HFFc6 (cell line): ENCODE data around the gene FN3K. TPM values are rescaled to one million over a fixed set of nuclear protein-coding genes. Genes with fewer than 3 reads are reported as not detected.
A peak's percentile ranks its signal among the peaks of the same experiment; 100 is the strongest.

Experiments used
- DNase-seq: peaks from one replicate; pipeline ENCODE4 v3.0.0-alpha.2; 2018
- H3K27ac Mint-ChIP-seq: 2 replicates; pipeline ENCODE4 v1.8.0; 2020; ENCODE audit warnings: mild to moderate bottlenecking, mixed read lengths
- H3K27me3 Mint-ChIP-seq: 2 replicates; pipeline ENCODE4 v1.8.0; 2021; ENCODE audit warnings: mild to moderate bottlenecking, moderate library complexity, mixed read lengths; ENCODE audit not compliant: insufficient read depth
- H3K36me3 Mint-ChIP-seq: 2 replicates; pipeline ENCODE4 v1.8.0; 2021; ENCODE audit warnings: low read depth, mixed read lengths
- H3K4me1 Mint-ChIP-seq: 2 replicates; pipeline ENCODE4 v1.8.0; 2020; ENCODE audit warnings: low read depth, mixed read lengths
- H3K4me3 Mint-ChIP-seq: 2 replicates; pipeline ENCODE4 v1.8.0; 2020; ENCODE audit warnings: mild to moderate bottlenecking, moderate library complexity, mixed read lengths
- H3K9me3 Mint-ChIP-seq: 2 replicates; pipeline ENCODE4 v1.8.0; 2020; ENCODE audit warnings: mild to moderate bottlenecking, mixed read lengths
- total RNA-seq, 6 experiments: library from RNA; stranded (reverse); fragmentation: NEBNext Ultra II Directional; extraction: Animal tissue kit (Norgen Biotek cat#: 25700); gene quantifications; 2 replicates in 1 of 6; 3 replicates in 5 of 6; pipeline ENCODE4 v1.2.3, GENCODE V29; 2021
- TF ChIP-seq, protein P1 (sequence below): fragments of 200-600 bp; sonication (generic); IDR thresholded peaks from 2 replicates; pipeline ENCODE4 v1.5.0; 2021; ENCODE audit warnings: antibody characterized with exemption, mild to moderate bottlenecking

Gene FN3K
- total RNA-seq, 6 experiments from 2014 or later = 0.96 to 2.9 (median 1.6) TPM

DNA sequence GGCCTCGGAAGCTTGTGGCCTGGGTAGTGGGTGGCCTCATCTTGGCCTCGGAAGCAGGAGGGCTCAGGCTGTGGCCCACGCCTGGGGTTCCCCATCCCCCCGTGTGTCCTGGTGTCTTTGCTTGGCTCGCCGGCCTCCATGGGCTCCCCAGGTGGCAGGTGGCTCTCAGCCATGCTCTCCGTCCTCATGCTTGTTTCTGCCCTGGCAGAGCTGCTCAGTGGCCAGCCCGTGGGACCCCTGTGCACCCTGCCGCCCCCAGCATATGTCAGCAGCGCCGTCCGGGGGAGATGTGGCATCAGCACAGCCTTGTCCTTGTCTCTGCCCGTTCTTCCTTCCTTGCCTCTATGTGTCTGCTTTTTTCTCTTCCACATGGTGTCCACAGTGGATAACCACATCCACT, 55.0 kb downstream of the FN3K start:
- peaks cover 9% of the 10 kb centered on the region for H3K4me1 Mint-ChIP-seq
- peaks cover 4% of the 10 kb centered on the region for H3K36me3 Mint-ChIP-seq
- no peak overlapping the region for H3K4me3 Mint-ChIP-seq

DNA sequence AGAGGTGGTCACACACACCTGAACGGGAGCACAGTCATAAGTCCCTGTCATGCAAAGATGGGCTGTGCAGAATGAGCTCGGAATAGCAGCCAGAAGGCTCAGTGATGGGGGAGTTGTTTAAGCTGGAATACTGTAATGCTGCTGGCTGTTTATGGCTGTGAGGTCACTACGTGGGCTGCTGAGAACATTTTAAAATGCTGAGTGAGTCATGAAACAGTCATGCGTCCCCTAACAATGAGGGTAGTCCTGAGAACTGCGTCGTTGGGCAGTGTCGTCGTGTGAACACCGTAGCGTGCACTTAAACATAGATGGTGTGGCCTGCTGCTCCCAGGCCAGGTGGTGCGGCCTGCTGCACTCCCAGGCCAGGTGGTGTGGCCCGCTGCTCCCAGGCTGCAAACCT, 56.1 kb downstream of the FN3K start:
- H3K27ac Mint-ChIP-seq = peak overlapping the region; percentile 70
- peaks cover 2% of the 10 kb centered on the region; the same call in 1 of the 2 replicates for H3K27me3 Mint-ChIP-seq
- TF ChIP-seq, protein P1, sequence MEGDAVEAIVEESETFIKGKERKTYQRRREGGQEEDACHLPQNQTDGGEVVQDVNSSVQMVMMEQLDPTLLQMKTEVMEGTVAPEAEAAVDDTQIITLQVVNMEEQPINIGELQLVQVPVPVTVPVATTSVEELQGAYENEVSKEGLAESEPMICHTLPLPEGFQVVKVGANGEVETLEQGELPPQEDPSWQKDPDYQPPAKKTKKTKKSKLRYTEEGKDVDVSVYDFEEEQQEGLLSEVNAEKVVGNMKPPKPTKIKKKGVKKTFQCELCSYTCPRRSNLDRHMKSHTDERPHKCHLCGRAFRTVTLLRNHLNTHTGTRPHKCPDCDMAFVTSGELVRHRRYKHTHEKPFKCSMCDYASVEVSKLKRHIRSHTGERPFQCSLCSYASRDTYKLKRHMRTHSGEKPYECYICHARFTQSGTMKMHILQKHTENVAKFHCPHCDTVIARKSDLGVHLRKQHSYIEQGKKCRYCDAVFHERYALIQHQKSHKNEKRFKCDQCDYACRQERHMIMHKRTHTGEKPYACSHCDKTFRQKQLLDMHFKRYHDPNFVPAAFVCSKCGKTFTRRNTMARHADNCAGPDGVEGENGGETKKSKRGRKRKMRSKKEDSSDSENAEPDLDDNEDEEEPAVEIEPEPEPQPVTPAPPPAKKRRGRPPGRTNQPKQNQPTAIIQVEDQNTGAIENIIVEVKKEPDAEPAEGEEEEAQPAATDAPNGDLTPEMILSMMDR = no peak
- 0 out of 2 replicates have a peak overlapping the region, but pooled peaks have one; percentile 16 for H3K4me3 Mint-ChIP-seq
- H3K36me3 Mint-ChIP-seq = peaks cover 4% of the 10 kb centered on the region
- H3K4me1 Mint-ChIP-seq = peaks cover 9% of the 10 kb centered on the region
- H3K9me3 Mint-ChIP-seq = no peaks in the 10 kb centered on the region
- DNase-seq = peak; percentile 72

More for the DNA sequence above, 55.0 kb downstream of the FN3K start:
- no peak for DNase-seq
- Mint-ChIP-seq H3K27me3 (peaks cover 2% of the 10 kb centered on the region; the same call in 1 of the 2 replicates), H3K9me3 (no peaks in the 10 kb centered on the region), H3K27ac (no peak overlapping the region)
- TF ChIP-seq, protein P1 = no peak

DNA sequence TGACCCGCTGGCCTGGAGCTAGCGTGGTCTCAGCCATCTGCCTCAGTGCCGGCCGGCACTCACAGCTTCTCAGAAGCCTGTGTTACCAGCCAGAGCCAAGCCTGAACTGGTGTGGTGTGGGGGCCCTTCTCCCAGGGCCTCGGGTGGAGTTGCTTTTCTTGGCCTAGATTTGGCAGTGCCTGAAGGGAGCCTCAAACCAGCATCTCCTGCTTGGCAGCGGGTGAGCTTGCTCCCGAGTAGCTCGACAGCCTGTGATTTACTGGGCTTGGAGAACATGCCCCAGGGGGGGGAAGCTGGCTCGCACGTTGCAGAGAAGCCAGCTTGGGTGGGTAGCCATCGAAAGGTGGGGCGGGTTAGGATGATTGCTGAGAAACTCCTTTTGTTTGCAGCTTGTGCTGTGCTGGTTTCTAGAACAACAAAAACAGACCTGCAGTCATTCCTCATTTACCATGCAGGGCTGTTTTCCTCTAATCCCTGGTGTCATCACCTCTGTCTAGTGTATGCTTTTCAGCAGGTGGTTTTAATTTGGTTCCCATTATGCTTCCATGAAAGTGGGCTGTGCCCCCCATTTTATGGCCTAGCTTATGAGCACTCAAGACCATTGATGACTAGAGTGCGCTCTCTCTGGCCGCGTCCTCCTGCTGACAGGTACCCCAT, 58.7 kb downstream of the FN3K start:
- Mint-ChIP-seq H3K27me3 (no peaks in the 10 kb centered on the region; the same call in 1 of the 2 replicates), H3K4me3 (no peak overlapping the region), H3K27ac (no peak overlapping the region), H3K36me3 (peaks cover 4% of the 10 kb centered on the region), H3K9me3 (no peaks in the 10 kb centered on the region), H3K4me1 (peaks cover 9% of the 10 kb centered on the region)
- TF ChIP-seq, protein P1 = no peak
- no peak for DNase-seq

DNA sequence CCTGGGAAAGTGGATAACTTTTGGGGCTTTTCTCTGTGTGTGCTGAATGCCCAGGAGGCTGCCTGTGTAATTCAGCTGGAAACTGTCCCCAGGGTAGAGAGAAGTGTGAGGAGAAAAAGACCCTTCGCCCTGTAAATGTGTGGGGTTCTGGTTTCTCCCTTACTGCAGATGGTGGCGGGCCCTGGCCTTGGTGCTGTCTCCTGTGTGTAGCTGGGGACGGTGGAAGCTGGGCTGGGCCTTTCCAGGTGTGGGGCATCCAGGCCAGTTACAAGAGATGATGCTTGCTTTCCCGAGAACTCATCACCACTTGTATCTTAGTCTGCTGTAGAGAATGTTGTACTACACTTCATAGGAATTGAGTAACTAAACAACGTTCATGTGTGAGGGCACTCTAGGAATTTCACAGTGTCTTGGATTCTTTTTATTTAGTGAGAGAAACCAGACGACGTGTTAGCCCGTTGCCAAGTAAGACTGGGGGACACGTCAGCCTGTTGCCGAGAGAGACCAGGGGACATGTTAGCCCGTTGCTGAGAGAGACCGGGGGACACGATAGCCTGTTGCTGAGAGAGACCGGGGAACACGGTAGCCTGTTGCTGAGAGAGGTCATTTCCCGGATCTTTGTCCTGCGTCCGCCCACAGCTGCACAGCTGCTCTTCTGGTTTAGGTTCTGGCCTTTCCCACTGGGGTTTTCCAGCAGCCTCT, 59.5 kb downstream of the FN3K start:
- DNase-seq = no peak
- peaks cover 7% of the 10 kb centered on the region for H3K36me3 Mint-ChIP-seq
- no peak overlapping the region for H3K4me3 Mint-ChIP-seq
- H3K4me1 Mint-ChIP-seq = peaks cover 9% of the 10 kb centered on the region
- H3K27ac Mint-ChIP-seq = peak overlapping the region; percentile 10; the same call in 1 of the 2 replicates
- TF ChIP-seq, protein P1 = no peak
- no peaks in the 10 kb centered on the region; the same call in none of the 2 replicates for H3K27me3 Mint-ChIP-seq
- H3K9me3 Mint-ChIP-seq = no peaks in the 10 kb centered on the region

DNA sequence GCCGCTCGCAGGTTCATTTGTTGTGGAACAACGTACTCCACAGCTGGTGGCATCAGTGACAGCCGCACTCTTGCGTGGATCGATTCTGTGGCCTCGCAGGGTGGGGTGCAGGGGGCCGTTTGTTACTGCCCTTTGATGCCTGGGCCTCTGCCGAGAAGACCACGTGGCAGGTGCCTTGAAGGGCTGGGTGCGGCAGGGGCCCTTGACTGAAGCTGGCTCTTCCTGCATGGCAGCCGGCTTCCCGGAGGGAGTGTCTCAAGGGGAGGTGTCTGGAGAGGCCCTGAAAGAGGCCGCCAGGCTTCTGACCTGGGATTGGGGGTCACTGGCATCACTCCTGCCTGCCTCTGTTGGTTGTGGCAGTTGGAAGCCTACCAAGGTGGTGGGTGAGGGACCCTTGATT, 60.2 kb downstream of the FN3K start:
- Mint-ChIP-seq H3K27me3 (no peaks in the 10 kb centered on the region; the same call in none of the 2 replicates), H3K4me3 (no peak overlapping the region), H3K27ac (no peak overlapping the region), H3K9me3 (no peaks in the 10 kb centered on the region), H3K36me3 (peaks cover 14% of the 10 kb centered on the region), H3K4me1 (peaks cover 9% of the 10 kb centered on the region)
- TF ChIP-seq, protein P1 = no peak
- DNase-seq = no peak
